GM21528 (cell line): ENCODE measurements around the gene AHSA1.

ENCODE experiments used
- ATAC-seq: cut with Tn5 transposase; IDR thresholded peaks from one replicate; pipeline ENCODE4 v1.9.1; 2021; ENCODE audit warnings: mild to moderate bottlenecking, moderate library complexity; ENCODE audit not compliant: unreplicated experiment, low FRiP score

Gene AHSA1

DNA sequence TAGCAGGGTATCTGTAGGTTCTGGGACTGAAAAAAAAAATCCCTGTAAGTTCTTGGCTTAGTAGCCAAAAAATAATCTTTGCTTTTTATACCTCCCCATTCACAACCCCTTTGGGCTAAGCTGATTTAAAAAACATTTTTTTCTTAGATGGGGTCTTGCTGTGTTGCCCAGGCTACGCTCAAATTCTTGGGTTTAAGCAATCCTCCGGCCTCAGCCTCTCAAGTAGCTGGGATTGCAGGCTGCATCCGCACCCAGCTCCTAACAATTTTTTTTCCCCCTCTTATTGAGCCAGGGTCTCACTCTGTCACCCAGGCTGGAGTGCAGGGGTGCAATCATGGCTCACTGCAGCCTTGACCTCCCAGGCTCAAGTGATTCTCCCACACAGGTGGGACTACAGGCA is 49.9 kb downstream of the AHSA1 start:
- ATAC-seq = no peak

DNA sequence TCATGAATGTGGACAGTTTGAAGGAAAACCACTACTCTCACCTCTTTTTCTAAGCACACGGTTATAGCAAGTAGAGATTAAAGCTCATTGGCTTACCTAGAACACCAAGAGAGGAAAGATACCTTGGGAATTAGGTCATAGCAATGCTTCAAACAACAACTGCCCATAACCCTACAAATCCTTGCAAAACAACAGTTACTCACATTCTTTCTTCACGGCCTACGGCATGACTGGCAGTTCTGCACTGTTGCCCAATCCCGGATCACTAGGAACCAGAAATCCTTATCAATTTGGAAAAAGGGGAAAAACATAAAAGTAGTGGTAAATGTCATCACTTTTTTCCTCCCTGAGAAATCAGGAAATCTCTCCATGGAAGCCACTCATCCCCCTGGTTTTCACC is 50.4 kb downstream of the AHSA1 start:
- ATAC-seq = no peak

DNA sequence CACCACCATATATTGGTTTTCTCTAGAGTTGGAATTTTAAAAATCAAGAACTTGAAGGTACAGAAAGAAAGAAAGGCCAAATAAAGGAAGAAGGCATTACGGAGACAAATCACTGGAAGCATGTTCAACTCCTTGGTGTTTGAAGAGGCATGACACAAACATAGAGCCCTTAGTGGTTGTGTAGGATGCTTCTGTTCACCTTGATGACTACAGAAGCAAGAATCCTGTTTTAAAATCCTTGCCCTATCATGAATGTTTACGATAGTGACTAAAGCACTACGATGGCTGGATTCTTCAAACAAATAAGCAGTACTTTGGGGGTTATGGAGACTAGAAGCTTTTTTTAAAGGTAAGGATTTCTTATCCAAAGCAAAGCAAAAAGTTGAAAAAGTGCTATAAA is 51.0 kb downstream of the AHSA1 start:
- ATAC-seq = no peak

DNA sequence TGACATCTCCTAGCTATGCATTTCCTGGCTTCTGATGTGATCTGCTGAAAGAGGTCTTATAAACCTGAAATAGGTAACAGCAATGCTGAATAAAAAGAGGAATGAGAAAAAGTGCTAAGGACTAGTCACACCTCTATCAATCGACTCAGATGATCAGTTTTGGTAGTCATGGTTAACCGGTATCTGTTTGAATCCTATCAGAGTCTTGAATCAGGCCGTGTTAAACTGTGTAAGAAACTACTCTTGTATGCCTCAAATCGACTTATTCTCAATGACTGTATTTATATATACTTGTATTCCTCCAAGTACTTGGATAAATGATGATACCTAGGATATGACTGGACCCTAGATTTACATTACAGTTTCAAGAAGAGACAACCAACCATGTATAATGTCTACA is 51.5 kb downstream of the AHSA1 start:
- ATAC-seq = no peak

DNA sequence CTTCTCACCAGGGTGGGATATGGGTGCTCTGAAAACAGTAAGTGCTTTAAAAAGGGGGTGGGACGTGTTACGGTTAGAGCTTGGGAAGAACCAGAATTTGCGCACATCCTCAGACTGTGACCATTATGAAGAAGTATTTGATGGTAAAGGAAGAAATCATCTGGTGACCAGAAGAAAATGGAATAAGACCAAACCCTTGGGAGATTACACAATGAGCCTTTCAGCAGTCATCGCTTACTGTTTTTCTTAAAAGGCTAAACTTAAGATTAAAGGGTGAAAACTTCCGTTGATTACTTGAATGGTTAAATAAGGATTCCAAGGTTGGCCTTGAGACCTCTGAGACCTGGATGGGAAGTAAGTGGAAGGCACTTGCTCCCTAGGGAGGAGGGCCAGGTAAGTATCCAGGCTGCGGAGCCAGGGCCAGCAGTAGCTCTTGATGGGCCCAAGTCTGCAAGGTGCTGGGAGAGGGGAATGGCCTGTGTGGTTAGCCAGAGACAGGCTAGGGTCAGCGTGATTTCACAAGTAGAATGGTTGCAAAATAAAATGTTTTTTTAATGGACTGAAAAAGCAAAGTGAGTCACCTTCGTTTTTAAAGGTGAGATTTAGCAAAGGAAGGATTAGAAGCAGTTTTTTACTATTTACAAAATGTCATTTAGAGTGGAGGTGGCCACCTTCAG is 53.7 kb downstream of the AHSA1 start:
- ATAC-seq = no peak

DNA sequence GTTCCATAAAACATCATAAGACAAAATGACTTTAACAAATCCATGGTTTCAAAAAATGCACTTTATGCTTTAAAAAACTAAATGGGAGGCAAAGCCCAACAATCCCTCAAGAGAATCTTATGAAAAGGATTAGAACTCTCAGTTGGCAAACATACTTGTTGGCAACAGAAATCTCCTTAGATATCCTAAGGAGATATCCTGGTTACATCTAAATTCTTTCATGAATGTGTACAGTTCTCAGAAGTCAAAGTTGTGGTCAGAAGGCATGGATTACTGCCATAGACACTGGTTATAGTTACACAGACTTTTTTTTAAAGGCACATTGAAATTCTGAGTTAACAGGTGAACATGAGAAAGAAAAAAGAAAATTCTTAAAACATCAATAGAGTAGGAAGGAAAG is 58.2 kb downstream of the AHSA1 start:
- no peak for ATAC-seq
